C4-2B (cell line): Measurements from ENCODE around the gene FAF1.

ENCODE experiments used
- ZFX ChIP-seq: fragments of 450-650 bp; IDR thresholded peaks from 2 replicates; pipeline ENCODE4 v1.6.1; 2017
- TF ChIP-seq, protein P1 (sequence below): fragments of 450-650 bp; conservative IDR thresholded peaks from 2 replicates; pipeline ENCODE4 v1.5.1; 2017; ENCODE audit warnings: mild to moderate bottlenecking

DNA sequence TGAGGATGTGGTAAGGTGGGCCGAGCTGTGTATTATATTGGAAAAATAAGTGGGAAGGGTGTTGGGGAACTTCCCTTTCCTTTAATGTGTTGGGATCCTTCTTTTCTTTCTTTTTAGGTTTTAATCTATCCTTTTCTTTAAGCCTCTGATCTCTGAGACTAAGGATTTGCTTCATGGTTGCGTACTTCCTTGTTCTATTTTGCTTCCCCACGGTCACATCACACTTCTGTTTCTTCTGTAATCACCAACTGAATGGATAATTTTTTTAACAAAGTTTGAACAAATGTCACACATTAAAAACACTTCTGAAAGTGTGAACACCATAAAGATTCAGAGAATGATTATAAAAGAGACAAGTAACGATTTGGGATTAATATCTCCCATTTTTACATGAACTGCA, 554.3 kb downstream of the FAF1 start:
- TF ChIP-seq, protein P1, sequence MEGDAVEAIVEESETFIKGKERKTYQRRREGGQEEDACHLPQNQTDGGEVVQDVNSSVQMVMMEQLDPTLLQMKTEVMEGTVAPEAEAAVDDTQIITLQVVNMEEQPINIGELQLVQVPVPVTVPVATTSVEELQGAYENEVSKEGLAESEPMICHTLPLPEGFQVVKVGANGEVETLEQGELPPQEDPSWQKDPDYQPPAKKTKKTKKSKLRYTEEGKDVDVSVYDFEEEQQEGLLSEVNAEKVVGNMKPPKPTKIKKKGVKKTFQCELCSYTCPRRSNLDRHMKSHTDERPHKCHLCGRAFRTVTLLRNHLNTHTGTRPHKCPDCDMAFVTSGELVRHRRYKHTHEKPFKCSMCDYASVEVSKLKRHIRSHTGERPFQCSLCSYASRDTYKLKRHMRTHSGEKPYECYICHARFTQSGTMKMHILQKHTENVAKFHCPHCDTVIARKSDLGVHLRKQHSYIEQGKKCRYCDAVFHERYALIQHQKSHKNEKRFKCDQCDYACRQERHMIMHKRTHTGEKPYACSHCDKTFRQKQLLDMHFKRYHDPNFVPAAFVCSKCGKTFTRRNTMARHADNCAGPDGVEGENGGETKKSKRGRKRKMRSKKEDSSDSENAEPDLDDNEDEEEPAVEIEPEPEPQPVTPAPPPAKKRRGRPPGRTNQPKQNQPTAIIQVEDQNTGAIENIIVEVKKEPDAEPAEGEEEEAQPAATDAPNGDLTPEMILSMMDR: no peak
- no peak for TF ChIP-seq ZFX
